GM18909 (cell line): Measurements from ENCODE around the gene RFX3.
A peak's percentile ranks its signal among the peaks of the same experiment; 100 is the strongest.

ENCODE experiments used
- ATAC-seq: cut with Tn5 transposase; IDR thresholded peaks from one replicate; pipeline ENCODE4 v1.9.1; 2021; ENCODE audit warnings: mild to moderate bottlenecking; ENCODE audit not compliant: unreplicated experiment, poor library complexity

Gene RFX3

GRCh38 chr9:3525836-3526164, at the start of gene RFX3:
Gene RFX3, minus strand, starts transcription at chr9:3526001. Its CDS starts 130,413 bp downstream, at chr9:3395588.
- peak; percentile 58 for ATAC-seq

GRCh38 chr9:3571500-3571899, 45.7 kb upstream of the RFX3 start:
- no peak for ATAC-seq

GRCh38 chr9:3569529-3569928, 43.7 kb upstream of the RFX3 start:
- no peak for ATAC-seq

GRCh38 chr9:3567988-3568387, 42.2 kb upstream of the RFX3 start:
- ATAC-seq, result no peak

- ATAC-seq, result no peak
Observed at GRCh38 chr9:3553076-3553765, 27.4 kb upstream of the RFX3 start.

GRCh38 chr9:3549225-3549624, 23.4 kb upstream of the RFX3 start:
- no peak for ATAC-seq

GRCh38 chr9:3548648-3549047, 22.8 kb upstream of the RFX3 start:
- no peak for ATAC-seq

- ATAC-seq, result no peak
Observed at GRCh38 chr9:3541206-3541605, 15.4 kb upstream of the RFX3 start.

GRCh38 chr9:3534614-3535404, 9.0 kb upstream of the RFX3 start:
- no peak for ATAC-seq

GRCh38 chr9:3532158-3532557, 6.4 kb upstream of the RFX3 start:
- ATAC-seq, result no peak

- ATAC-seq, result peak; percentile 19
Observed at GRCh38 chr9:3528451-3528850, 2.6 kb upstream of the RFX3 start.

GRCh38 chr9:3526997-3527940, 1.5 kb upstream of the RFX3 start:
- peak; percentile 9 for ATAC-seq

GRCh38 chr9:3526165-3526996, 580 bp upstream of the RFX3 start:
- ATAC-seq, result peak; percentile 64

- no peak for ATAC-seq
Observed at GRCh38 chr9:3525096-3525835, 535 bp downstream of the RFX3 start.

- ATAC-seq, result no peak
Observed at GRCh38 chr9:3521966-3522365, 3.8 kb downstream of the RFX3 start.

GRCh38 chr9:3520564-3520963, 5.2 kb downstream of the RFX3 start:
- ATAC-seq, result no peak

GRCh38 chr9:3517377-3518048, 8.3 kb downstream of the RFX3 start:
- no peak for ATAC-seq

GRCh38 chr9:3516667-3517330, 9.0 kb downstream of the RFX3 start:
- no peak for ATAC-seq
